ENCODE data around the gene CASQ2.

GRCh38 chr1:115687744-115688143 lies 80.8 kb downstream of the CASQ2 start:
- TF ChIP-seq CTCF (IDR thresholded peaks at IDR 0.05) (no peak), POLR2A (IDR thresholded peaks at IDR 0.05) (no peak)

All from body of pancreas (tissue), 4 donors.